ENCODE results near the gene EIF4H.

GRCh38 chr7:74219416-74219815 lies 45.3 kb downstream of the EIF4H start:
- TF ChIP-seq POLR2AphosphoS5 (IDR thresholded peaks at IDR 0.05; ENCODE audit: low read depth), result peak; percentile 82; the same call in 1 of the 2 replicates
- TF ChIP-seq CTCF (IDR thresholded peaks at IDR 0.05; ENCODE audit: insufficient read depth, low read length), result no peak
- no peak for TF ChIP-seq SPI1 (IDR thresholded peaks at IDR 0.05; ENCODE audit: borderline replicate concordance, low read depth)

Measured in HL-60 (cell line).